Measurements from ENCODE around the gene RFPL2. TPM values are rescaled to one million over a fixed set of nuclear protein-coding genes. Genes with fewer than 3 reads are reported as not detected.

Gene RFPL2
- total RNA-seq, 4 donors from 2014 or later = 0.36 TPM; not detected in 3

DNA sequence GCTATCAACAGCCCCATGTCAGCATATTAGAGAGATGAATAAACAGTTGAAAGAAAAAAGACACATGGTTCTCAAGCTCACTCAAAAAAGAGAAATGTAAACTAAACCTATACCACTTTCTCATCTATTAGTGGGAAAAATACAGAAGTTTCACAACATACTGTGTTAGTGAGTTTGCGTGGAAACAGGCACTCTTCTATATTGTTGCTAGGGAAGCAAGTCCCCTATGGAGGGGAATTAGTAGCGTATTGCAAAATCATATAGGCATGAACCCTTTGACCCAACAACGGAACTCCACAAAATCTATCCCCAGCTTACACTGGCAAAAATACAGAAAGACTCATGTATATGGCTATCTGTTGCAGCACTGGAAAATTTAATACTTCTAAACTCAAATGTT is 14.2 kb upstream of the RFPL2 start:
- TF ChIP-seq, protein P1, sequence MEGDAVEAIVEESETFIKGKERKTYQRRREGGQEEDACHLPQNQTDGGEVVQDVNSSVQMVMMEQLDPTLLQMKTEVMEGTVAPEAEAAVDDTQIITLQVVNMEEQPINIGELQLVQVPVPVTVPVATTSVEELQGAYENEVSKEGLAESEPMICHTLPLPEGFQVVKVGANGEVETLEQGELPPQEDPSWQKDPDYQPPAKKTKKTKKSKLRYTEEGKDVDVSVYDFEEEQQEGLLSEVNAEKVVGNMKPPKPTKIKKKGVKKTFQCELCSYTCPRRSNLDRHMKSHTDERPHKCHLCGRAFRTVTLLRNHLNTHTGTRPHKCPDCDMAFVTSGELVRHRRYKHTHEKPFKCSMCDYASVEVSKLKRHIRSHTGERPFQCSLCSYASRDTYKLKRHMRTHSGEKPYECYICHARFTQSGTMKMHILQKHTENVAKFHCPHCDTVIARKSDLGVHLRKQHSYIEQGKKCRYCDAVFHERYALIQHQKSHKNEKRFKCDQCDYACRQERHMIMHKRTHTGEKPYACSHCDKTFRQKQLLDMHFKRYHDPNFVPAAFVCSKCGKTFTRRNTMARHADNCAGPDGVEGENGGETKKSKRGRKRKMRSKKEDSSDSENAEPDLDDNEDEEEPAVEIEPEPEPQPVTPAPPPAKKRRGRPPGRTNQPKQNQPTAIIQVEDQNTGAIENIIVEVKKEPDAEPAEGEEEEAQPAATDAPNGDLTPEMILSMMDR (IDR thresholded peaks at IDR 0.05) = no peak
- DNase-seq (ENCODE audit: low spot score) = no peak
- ATAC-seq (ENCODE audit: low FRiP score) = no peak

DNA sequence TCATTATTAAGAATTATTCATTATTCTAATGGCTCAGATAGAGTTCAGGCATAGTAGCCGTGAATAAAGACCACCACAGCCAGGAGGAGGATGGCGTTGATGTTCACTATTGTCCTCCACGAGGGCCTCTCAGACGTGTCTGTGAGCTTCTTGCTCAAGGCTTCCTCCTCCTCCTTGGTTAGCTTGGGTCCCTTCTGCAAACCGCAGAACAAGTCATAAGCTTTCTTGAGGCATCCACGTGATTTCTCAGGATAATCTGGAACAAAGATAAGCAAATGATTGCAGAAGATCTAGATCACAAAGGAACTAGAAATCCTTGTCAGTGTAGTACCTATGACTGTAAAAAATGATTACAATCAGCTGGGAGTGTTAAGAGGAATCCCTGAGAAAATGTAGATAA is 13.6 kb upstream of the RFPL2 start:
- no peak for ATAC-seq (ENCODE audit: low FRiP score)
- no peak for DNase-seq (ENCODE audit: low spot score)
- TF ChIP-seq, protein P1 (IDR thresholded peaks at IDR 0.05) = no peak

DNA sequence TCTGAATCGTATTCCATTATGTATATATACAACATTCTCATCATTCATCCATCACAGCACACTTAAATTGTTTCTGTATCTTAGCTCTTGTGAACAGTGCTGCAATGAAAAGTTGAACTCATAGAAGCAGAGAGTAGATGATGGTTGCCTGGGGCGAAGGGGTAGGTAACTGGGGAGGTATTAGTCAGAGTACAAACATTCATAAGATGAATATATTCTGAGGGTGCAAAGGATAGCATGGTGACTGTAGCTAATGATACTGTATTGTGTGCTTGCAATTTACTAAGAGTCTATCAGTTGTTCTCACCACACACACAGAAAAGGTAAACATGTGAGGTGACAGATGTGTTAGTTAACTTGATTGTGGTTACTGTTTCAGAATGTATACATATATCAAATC is 12.6 kb upstream of the RFPL2 start:
- TF ChIP-seq, protein P1 (IDR thresholded peaks at IDR 0.05) = no peak
- no peak for ATAC-seq (ENCODE audit: low FRiP score)
- no peak for DNase-seq (ENCODE audit: low spot score)

DNA sequence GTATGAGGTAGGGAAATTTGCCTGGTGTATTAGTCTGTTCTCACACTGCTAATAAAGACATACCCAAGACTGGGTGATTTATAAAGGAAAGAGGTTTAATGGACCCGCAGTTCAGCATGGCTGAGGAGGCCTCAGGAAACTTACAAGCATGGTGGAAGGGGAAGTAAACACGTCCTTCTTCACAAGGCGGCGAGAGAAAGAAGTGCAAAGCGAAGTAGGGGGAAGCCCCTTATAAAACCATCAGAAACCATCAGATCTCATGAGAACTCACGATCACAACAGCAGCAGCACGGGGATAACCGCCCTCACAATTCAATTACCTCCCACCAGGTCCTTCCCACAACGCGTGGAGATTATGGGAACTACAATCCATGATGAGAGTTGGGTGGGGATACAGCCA is 12.0 kb upstream of the RFPL2 start:
- ATAC-seq (ENCODE audit: low FRiP score) (no peak), DNase-seq (ENCODE audit: low spot score) (no peak)
- TF ChIP-seq, protein P1 (IDR thresholded peaks at IDR 0.05) = no peak

DNA sequence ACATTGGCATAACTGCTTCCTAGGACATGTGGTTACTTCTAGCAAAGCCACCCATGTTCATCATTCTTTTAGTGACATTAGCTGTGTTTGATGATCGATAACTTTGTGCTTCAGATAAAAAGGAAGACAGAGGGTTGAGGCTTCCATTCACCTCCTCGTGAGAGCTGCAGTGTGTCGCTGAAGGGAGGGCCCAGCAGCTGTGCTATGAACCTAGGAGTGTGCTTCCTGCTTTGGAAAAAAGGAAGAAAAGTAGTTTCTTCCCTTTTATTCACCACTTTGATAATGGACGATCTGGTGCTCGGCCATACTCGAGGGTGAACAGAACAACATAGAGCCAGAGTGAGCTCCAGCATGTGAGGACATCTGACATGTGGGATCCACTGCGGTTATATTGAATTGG is 6.1 kb upstream of the RFPL2 start:
- TF ChIP-seq, protein P1 (IDR thresholded peaks at IDR 0.05) = no peak

DNA sequence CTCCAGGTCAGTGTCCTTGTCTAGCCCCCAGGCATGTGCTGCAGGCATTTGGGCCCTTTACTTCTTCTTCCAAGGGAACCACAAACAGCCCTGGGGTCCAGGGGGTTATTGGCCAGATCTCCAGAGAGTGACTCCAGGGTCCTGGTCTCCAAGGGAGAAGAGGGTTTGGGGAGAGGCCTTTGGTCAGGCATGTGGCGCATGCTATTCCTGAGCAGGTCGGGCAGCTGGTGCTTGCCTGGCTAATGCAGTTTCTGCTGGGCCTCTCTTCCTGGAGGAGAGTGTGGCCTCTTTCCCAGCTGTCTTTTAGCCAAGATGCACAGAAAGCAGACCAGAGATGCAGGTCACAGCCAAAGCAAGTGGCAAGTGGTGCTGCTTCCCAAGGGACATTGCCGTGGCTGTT is 3.8 kb upstream of the RFPL2 start:
- ATAC-seq (ENCODE audit: low FRiP score) (no peak), DNase-seq (ENCODE audit: low spot score) (no peak)
- TF ChIP-seq, protein P1 (IDR thresholded peaks at IDR 0.05) = no peak

More for the DNA sequence above, 6.1 kb upstream of the RFPL2 start:
- ATAC-seq (ENCODE audit: low FRiP score) = no peak
- no peak for DNase-seq (ENCODE audit: low spot score)

DNA sequence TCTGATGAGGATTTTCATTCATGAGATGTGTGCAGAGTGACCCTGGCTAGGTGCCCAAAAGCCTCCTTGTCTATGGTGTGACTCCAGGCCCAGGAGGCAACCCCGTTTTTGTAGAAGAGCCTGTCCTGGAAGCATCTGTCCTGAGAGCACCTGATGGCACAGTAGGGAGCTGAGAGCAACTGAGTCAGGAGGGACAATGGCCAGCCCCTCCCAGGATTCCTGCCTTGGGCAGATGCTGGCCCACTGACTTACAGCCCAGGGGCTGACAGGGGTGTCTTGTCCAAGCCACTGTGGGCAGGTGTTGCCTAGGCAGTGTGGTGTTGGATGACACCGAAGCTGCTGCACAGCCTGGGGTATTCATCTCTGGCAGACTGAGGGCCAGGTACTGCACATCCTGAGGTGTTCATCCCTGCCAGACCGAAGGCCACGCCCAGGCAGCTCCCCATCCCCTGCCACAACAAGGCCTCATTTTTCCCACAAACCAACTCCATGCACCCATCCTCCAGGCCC is 3.2 kb upstream of the RFPL2 start:
- TF ChIP-seq, protein P1 (IDR thresholded peaks at IDR 0.05) = no peak
- no peak for ATAC-seq (ENCODE audit: low FRiP score)

More for the DNA sequence above, 3.2 kb upstream of the RFPL2 start:
- no peak for DNase-seq (ENCODE audit: low spot score)

Measured in omental fat pad (tissue), 4 donors.